Heart left ventricle (tissue), 16 donors: ENCODE data around the gene SLC4A2. TPM values are rescaled to one million over a fixed set of nuclear protein-coding genes. Genes with fewer than 3 reads are reported as not detected.

ENCODE experiments used
- ATAC-seq, 4 donors: fragments of 200-7000 bp; cut with Tn5 transposase; one replicate each; pipeline ENCODE4 v1.9.1; 2020 to 2022; ENCODE audit warnings: moderate library complexity in 4 of 4, mild to moderate bottlenecking in 3 of 4, moderate number of reproducible peaks in 1 of 4
- DNase-seq, 5 donors: peaks; one replicate each; pipeline ENCODE4 v3.0.0-alpha.2; 2020
- H3K27ac ChIP-seq, 12 donors: fragments of 200-600 bp; sonication (generic) in 4 of 12; one replicate each; pipeline versions ENCODE4 v1.5.0 to v1.8.0; 2016 to 2022; ENCODE audit warnings: mild to moderate bottlenecking in 2 of 12
- H3K27me3 ChIP-seq, 9 donors: fragments of 200-600 bp; sonication (generic) in 2 of 9; one replicate each; pipeline versions ENCODE4 v1.5.1 to v1.8.0; 2016 to 2022; ENCODE audit warnings: mild to moderate bottlenecking in 3 of 9
- H3K36me3 ChIP-seq, 9 donors: fragments of 200-600 bp; sonication (generic) in 2 of 9; one replicate each; pipeline versions ENCODE4 v1.5.0 to v1.8.0; 2018 to 2022; ENCODE audit warnings: mild to moderate bottlenecking in 2 of 9
- H3K4me1 ChIP-seq, 12 donors: fragments of 200-600 bp; sonication (generic) in 4 of 12; one replicate each; pipeline versions ENCODE4 v1.5.0 to v1.8.0; 2016 to 2022; ENCODE audit warnings: mild to moderate bottlenecking in 3 of 12
- H3K4me3 ChIP-seq, 12 donors: fragments of 200-600 bp; sonication (generic) in 4 of 12; one replicate each; pipeline versions ENCODE4 v1.5.0 to v1.8.0; 2017 to 2022; ENCODE audit warnings: mild to moderate bottlenecking in 9 of 12, moderate library complexity in 4 of 12
- H3K9me3 ChIP-seq, 12 donors: fragments of 200-600 bp; sonication (generic) in 4 of 12; one replicate each; pipeline versions ENCODE4 v1.5.0 to v1.8.0; 2016 to 2022; ENCODE audit warnings: mild to moderate bottlenecking in 1 of 12
- POLR2A ChIP-seq, 2 donors: fragments of 450-650 bp; IDR thresholded peaks; one replicate each; pipeline ENCODE4 v1.6.1; 2017; ENCODE audit warnings: antibody characterized with exemption in 2 of 2, mild to moderate bottlenecking in 2 of 2, moderate library complexity in 2 of 2
- WGBS, 4 donors: extraction: QIAGEN DNeasy Blood & Tissue Kit in 2 of 4; methylation state at CpG; one replicate each; pipeline versions ENCODE4 v1.1.5 to v1.1.7; 2013 to 2018; 5-methylcytosine and 5-hydroxymethylcytosine counted together
- intact Hi-C, 10 donors: fragments of 100-400 bp; cut with DNase I; formaldehyde crosslinking; loops; one replicate each; pipeline versions ENCODE4 v1.11.1 to v1.14.2; 2022
- polyA plus RNA-seq, 2 donors: library from polyadenylated mRNA; stranded (reverse); fragments of 200-250 nt; gene quantifications; one replicate each; pipeline ENCODE4 v1.2.3, GENCODE V29; 2013
- total RNA-seq, 9 donors: library from RNA; depleted of rRNA in 2 of 9; stranded (reverse); fragments of >200 nt in 2 of 9; fragmentation: NEBNext Ultra II Directional in 3 of 9; extraction: Animal tissue kit (Norgen Biotek cat#: 25700) in 3 of 9; gene quantifications; one replicate each; pipeline versions ENCODE4 v1.1.0 to v1.2.4, GENCODE V29; 2016 to 2023
- TF ChIP-seq, protein P1 (sequence below), 12 donors: fragments of 200-600 bp; sonication (generic) in 4 of 12; IDR thresholded peaks; one replicate each; pipeline versions ENCODE4 v1.5.0 to v1.8.0; 2018 to 2022; ENCODE audit warnings: antibody characterized with exemption in 12 of 12, mild to moderate bottlenecking in 5 of 12
- donor health status: ischemic (EF 13 %, LVEDD 7.1; RV severe dilation, severe dysfunction).
- donor health status: healthy with polysubstance abuse.
- donor health status: DM: no; HTN: yes; CAD: no.
- donor health status: DM: no; HTN: no; CAD: no.
- donor health status: ischemic (EF 25% LVEDD 6.9; RV normal size, moderate dysfunction).
- donor health status: ischemic (EF 25% LVEDD 5.7; RV mildly dilated, moderate dysfunction).
- donor health status: healthy.
- donor health status: DM: yes; HTN: yes; CAD: no.
- donor health status: ischemic (EF 35%, LVEDD 5.7; RV mildly dilated, moderate dysfunction).
- donor health status: nonischemic (EF 11% LVEDD 7.7; RV severe dilation, severe dysfunction).
- donor health status: DM: yes; HTN: yes; CAD: no.
- donor health status: PGD.
- donor health status: ischemic (EF 29% LVEDD 5.4; RV normal size, mild dysfunction).
- donor health status: nonischemic (EF 23%, LVEDD 6.1; RV moderate dilation, normal function).

The SLC4A2 gene
- total and polyA plus RNA-seq, 11 donors = 44.1 to 113 (median 68.3) TPM

DNA sequence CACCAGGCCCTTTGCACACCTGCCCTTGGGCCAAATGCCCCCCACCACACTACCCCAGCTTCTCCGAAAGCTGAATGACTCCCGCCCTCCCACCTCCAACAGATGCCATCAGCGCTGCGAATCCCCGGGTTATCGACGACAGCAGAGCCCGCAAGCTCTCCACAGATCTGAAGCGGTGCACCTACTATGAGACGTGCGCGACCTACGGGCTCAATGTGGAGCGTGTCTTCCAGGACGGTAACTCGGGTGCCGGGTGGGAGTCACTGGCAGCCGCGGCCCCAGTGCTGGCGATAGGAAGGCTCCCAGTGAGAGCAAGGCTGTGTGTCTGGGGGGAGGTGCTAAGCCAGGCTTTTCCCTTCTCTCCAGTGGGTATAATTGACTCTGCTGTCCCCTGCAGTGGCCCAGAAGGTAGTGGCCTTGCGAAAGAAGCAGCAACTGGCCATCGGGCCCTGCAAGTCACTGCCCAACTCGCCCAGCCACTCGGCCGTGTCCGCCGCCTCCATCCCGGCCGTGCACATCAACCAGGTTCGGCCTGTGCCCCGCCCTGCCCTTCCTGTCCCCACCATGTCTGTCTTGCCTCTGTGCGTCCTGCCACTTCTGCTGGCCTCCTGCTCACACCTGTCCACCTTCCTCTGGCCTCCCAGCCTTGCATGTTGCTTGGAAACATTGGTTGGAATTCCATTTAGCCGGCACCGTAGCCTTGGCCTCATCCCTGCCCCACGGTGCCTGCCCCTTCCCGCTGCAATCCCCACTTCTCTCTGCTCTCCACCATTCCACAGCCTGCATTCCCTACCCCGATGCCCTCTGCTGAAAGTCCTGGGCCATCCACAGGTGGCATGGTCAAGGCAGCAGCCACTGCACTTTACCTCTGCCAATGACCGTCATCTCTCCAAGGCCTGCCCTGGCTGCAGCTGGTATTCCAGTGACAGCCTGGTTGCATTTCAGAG, 59.0 kb downstream of the SLC4A2 start:
- peaks cover 0 to 60% (median 47%) of the 10 kb centered on the region in 9 donors for H3K36me3 ChIP-seq
- H3K27ac ChIP-seq = no peak overlapping the region
- no peak overlapping the region for H3K4me3 ChIP-seq
- H3K9me3 ChIP-seq = no peaks in the 10 kb centered on the region
- no peak for TF ChIP-seq POLR2A (IDR thresholded peaks at IDR 0.05)
- TF ChIP-seq, protein P1, sequence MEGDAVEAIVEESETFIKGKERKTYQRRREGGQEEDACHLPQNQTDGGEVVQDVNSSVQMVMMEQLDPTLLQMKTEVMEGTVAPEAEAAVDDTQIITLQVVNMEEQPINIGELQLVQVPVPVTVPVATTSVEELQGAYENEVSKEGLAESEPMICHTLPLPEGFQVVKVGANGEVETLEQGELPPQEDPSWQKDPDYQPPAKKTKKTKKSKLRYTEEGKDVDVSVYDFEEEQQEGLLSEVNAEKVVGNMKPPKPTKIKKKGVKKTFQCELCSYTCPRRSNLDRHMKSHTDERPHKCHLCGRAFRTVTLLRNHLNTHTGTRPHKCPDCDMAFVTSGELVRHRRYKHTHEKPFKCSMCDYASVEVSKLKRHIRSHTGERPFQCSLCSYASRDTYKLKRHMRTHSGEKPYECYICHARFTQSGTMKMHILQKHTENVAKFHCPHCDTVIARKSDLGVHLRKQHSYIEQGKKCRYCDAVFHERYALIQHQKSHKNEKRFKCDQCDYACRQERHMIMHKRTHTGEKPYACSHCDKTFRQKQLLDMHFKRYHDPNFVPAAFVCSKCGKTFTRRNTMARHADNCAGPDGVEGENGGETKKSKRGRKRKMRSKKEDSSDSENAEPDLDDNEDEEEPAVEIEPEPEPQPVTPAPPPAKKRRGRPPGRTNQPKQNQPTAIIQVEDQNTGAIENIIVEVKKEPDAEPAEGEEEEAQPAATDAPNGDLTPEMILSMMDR (IDR thresholded peaks at IDR 0.05) = no peak
- WGBS, 4 donors = 94 to 95% (median 95%) methylated on average over 37 to 38 of the region's 38 CpGs
- peaks cover 0 to 5% (median 0%) of the 10 kb centered on the region in 9 donors for H3K27me3 ChIP-seq
- no peak for DNase-seq
- ATAC-seq = no peak
- intact Hi-C loops = loop anchor here in 4 of 10 donors (10.0 kb wide), 3 partner anchors 54 to 224 kb away; partner anchors contain the start of genes ABCB8 (in 1 of the 4) and ATG9B (in 1 of the 4)
- H3K4me1 ChIP-seq = peaks cover 0 to 21% (median 9%) of the 10 kb centered on the region in 12 donors

DNA sequence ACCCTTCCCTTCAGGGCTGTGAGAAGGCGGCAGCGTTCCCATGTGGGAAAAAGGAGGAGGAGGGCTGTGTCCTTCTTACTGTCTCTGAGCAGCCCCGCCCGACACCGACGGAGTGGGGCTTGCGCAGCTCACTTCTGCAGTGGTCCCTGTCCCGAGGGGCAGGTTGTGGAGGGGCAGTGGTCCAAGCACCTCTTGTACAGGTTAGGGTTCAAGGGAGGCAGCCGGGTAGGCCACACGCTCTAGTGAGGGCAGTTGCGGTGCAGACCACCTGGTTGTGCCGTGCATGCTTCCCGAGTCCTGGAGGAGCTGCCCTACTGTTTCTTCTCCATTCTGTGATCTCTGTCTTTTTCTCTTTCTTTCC, 59.6 kb downstream of the SLC4A2 start:
- Histone ChIP-seq H3K27ac (no peak overlapping the region), H3K4me3 (no peak overlapping the region), H3K4me1 (peaks cover 0 to 19% (median 9%) of the 10 kb centered on the region in 12 donors), H3K36me3 (peaks cover 0 to 65% (median 50%) of the 10 kb centered on the region in 9 donors), H3K27me3 (peaks cover 0 to 4% (median 0%) of the 10 kb centered on the region in 9 donors), H3K9me3 (no peaks in the 10 kb centered on the region)
- DNase-seq (no peak), ATAC-seq (no peak)
- TF ChIP-seq, protein P1 (IDR thresholded peaks at IDR 0.05) = no peak
- no peak for TF ChIP-seq POLR2A (IDR thresholded peaks at IDR 0.05)
- intact Hi-C loops = loop anchor here in 4 of 10 donors (10.0 kb wide), 3 partner anchors 54 to 224 kb away; partner anchors contain the start of genes ABCB8 (in 1 of the 4) and ATG9B (in 1 of the 4)
- 89 to 95% (median 92%) methylated on average over 13 of the region's 13 CpGs for WGBS, 4 donors

GRCh38 chr7:151119902-151120301, 60.5 kb downstream of the SLC4A2 start:
- ATAC-seq (no peak), DNase-seq (no peak)
- no peaks in the 10 kb centered on the region for H3K9me3 ChIP-seq
- TF ChIP-seq, protein P1 (IDR thresholded peaks at IDR 0.05) = no peak
- peaks cover 0 to 21% (median 5%) of the 10 kb centered on the region in 12 donors for H3K4me1 ChIP-seq
- H3K27ac ChIP-seq = no peak overlapping the region
- no peaks in the 10 kb centered on the region for H3K27me3 ChIP-seq
- 92 to 95% (median 94%) methylated on average over 26 to 27 of the region's 27 CpGs for WGBS, 4 donors
- intact Hi-C loops = loop anchor here in 9 of 10 donors (5.0 to 10.0 kb wide), 8 partner anchors 55 to 225 kb away; partner anchors contain the start of genes SMARCD3 (in 7 of the 9), ABCB8 (in 1 of the 9) and ATG9B (in 1 of the 9)
- H3K4me3 ChIP-seq = no peak overlapping the region
- H3K36me3 ChIP-seq = peaks cover 0 to 73% (median 54%) of the 10 kb centered on the region in 9 donors

DNA sequence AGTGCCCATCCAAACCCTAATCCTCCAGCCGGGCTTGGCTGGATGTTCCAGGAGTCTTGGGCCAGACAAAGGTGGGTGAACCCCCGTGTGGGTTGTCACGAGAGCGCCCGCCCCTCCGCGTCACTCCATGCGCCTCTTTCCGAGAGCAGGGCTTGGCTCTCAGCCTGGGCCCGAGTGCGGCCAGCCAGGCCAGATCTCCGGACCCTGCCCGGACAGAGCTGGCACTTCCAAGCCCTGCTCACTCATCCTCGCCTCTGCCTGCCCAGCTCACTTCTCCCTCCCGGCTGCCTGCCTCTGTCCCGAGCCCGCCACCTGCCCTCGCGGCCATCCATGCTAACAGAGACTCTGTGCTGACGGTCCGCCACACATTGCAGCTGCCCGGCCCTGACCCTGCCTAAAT, 61.5 kb downstream of the SLC4A2 start:
- WGBS, 4 donors = 90 to 94% (median 92%) methylated on average over 22 of the region's 22 CpGs
- no peak overlapping the region for H3K4me3 ChIP-seq
- ATAC-seq (no peak), DNase-seq (no peak)
- peaks cover 0 to 26% (median 9%) of the 10 kb centered on the region in 12 donors for H3K4me1 ChIP-seq
- H3K9me3 ChIP-seq = no peaks in the 10 kb centered on the region
- intact Hi-C loops = loop anchor here in 9 of 10 donors (5.0 to 10.0 kb wide), 5 partner anchors 121 to 186 kb away; partner anchors contain the start of gene SMARCD3 (in 7 of the 9)
- H3K36me3 ChIP-seq = peaks cover 0 to 73% (median 54%) of the 10 kb centered on the region in 9 donors
- no peak overlapping the region for H3K27ac ChIP-seq
- no peaks in the 10 kb centered on the region for H3K27me3 ChIP-seq
- no peak for TF ChIP-seq POLR2A (IDR thresholded peaks at IDR 0.05)
- TF ChIP-seq, protein P1 (IDR thresholded peaks at IDR 0.05) = no peak
